Measurements from ENCODE around the gene VPS8. TPM values are rescaled to one million over a fixed set of nuclear protein-coding genes. Genes with fewer than 3 reads are reported as not detected.

The VPS8 gene
- total RNA-seq, 1 donor from 2014 or later, result 169 TPM

- no peak for DNase-seq
Observed at GRCh38 chr3:185093116-185093515, 281.1 kb downstream of the VPS8 start.

- DNase-seq, result no peak
Observed at GRCh38 chr3:185094697-185095096, 282.7 kb downstream of the VPS8 start.

Other genes starting within 250 kb of the VPS8 start
- gene MAGEF1, start 100.1 kb upstream of the VPS8 start, total RNA-seq, result 53.3 TPM